ENCODE measurements around the gene PLCD3. TPM values are rescaled to one million over a fixed set of nuclear protein-coding genes. Genes with fewer than 3 reads are reported as not detected.

PLCD3 gene
- total RNA-seq, 4 donors from 2014 or later: 44.7 to 87.1 (median 58.3) TPM

- peaks cover 31% of the 10 kb centered on the region for H3K36me3 ChIP-seq
- TF ChIP-seq POLR2AphosphoS5 (IDR thresholded peaks at IDR 0.05) (no peak), POLR2A (IDR thresholded peaks at IDR 0.05) (no peak), CTCF (IDR thresholded peaks at IDR 0.05) (no peak), EP300 (IDR thresholded peaks at IDR 0.05) (no peak)
- peaks cover 22% of the 10 kb centered on the region for H3K4me1 ChIP-seq
- no peaks in the 10 kb centered on the region for H3K9me3 ChIP-seq
- no peaks in the 10 kb centered on the region for H3K27me3 ChIP-seq
- no peak overlapping the region for H3K27ac ChIP-seq
- no peak overlapping the region for H3K4me3 ChIP-seq
- no peak for DNase-seq (ENCODE audit: low spot score in 2 of 2)
- 83% methylated on average over 19 of the region's 19 CpGs for WGBS
Observed at GRCh38 chr17:45114117-45114932, 18.0 kb downstream of the PLCD3 start.

- Histone ChIP-seq H3K27me3 (no peaks in the 10 kb centered on the region), H3K27ac (no peak overlapping the region), H3K36me3 (peaks cover 25% of the 10 kb centered on the region), H3K4me3 (no peak overlapping the region), H3K4me1 (peaks cover 22% of the 10 kb centered on the region), H3K9me3 (no peaks in the 10 kb centered on the region)
- no peak for DNase-seq (ENCODE audit: low spot score in 2 of 2)
- TF ChIP-seq CTCF (IDR thresholded peaks at IDR 0.05) (no peak), EP300 (IDR thresholded peaks at IDR 0.05) (no peak), POLR2AphosphoS5 (IDR thresholded peaks at IDR 0.05) (no peak), POLR2A (IDR thresholded peaks at IDR 0.05) (no peak)
- WGBS: no CpG with 5 or more reads among the region's 9 CpGs
Observed at GRCh38 chr17:45113424-45113754, 18.9 kb downstream of the PLCD3 start.

GRCh38 chr17:45112559-45113423 lies 19.5 kb downstream of the PLCD3 start:
- no peak for DNase-seq (ENCODE audit: low spot score in 2 of 2)
- no peaks in the 10 kb centered on the region for H3K9me3 ChIP-seq
- 93% methylated on average over 16 of the region's 23 CpGs for WGBS
- TF ChIP-seq EP300 (IDR thresholded peaks at IDR 0.05) (no peak), POLR2AphosphoS5 (IDR thresholded peaks at IDR 0.05) (no peak), POLR2A (IDR thresholded peaks at IDR 0.05) (no peak), CTCF (IDR thresholded peaks at IDR 0.05) (no peak)
- no peak overlapping the region for H3K4me3 ChIP-seq
- H3K36me3 ChIP-seq: peaks cover 23% of the 10 kb centered on the region
- no peaks in the 10 kb centered on the region for H3K27me3 ChIP-seq
- no peak overlapping the region for H3K27ac ChIP-seq
- H3K4me1 ChIP-seq: peaks cover 22% of the 10 kb centered on the region

GRCh38 chr17:45111850-45112249 lies 20.5 kb downstream of the PLCD3 start:
- Histone ChIP-seq H3K27ac (peak overlapping the region; percentile 56), H3K27me3 (no peaks in the 10 kb centered on the region), H3K4me3 (no peak overlapping the region), H3K36me3 (peaks cover 29% of the 10 kb centered on the region), H3K9me3 (no peaks in the 10 kb centered on the region), H3K4me1 (peaks cover 26% of the 10 kb centered on the region)
- TF ChIP-seq POLR2A (IDR thresholded peaks at IDR 0.05) (no peak), EP300 (IDR thresholded peaks at IDR 0.05) (no peak), POLR2AphosphoS5 (IDR thresholded peaks at IDR 0.05) (no peak), CTCF (IDR thresholded peaks at IDR 0.05) (no peak)
- DNase-seq (ENCODE audit: low spot score in 2 of 2): no peak
- 81% methylated on average over 11 of the region's 11 CpGs for WGBS

All from suprapubic skin (tissue), 4 donors.